Mesenchymal stem cell (in vitro differentiated cells and primary cell): ENCODE data around the gene VPS8.

Experiments
- DNase-seq: peaks from one replicate; pipeline ENCODE4 v3.0.0-alpha.2; 2013
- H2AFZ ChIP-seq: one replicate; pipeline ENCODE4 v1.6.1; 2013; ENCODE audit warnings: low read depth, mild to moderate bottlenecking, control low read depth, inconsistent platforms, low read length, moderate library complexity
- H2AK5ac ChIP-seq: 2 replicates; pipeline ENCODE4 v1.6.1; 2013; ENCODE audit warnings: low read length, moderate library complexity, mild to moderate bottlenecking, inconsistent platforms; ENCODE audit not compliant: severe bottlenecking
- H2BK120ac ChIP-seq: one replicate; pipeline ENCODE4 v1.6.1; 2013; ENCODE audit warnings: low read depth, mild to moderate bottlenecking, inconsistent platforms, low read length, moderate library complexity
- H2BK12ac ChIP-seq, 2 experiments: one replicate each; pipeline ENCODE4 v1.6.1; 2013; ENCODE audit warnings: inconsistent platforms in 2 of 2, low read length in 2 of 2, mild to moderate bottlenecking in 2 of 2, moderate library complexity in 2 of 2, control low read depth in 1 of 2
- H2BK15ac ChIP-seq: one replicate; pipeline ENCODE4 v1.6.1; 2013; ENCODE audit warnings: mild to moderate bottlenecking, low read depth, inconsistent platforms; ENCODE audit not compliant: poor library complexity, severe bottlenecking
- H2BK5ac ChIP-seq: 2 replicates; pipeline ENCODE4 v1.6.1; 2013; ENCODE audit warnings: low read depth, mild to moderate bottlenecking, low read length, control low read depth, inconsistent platforms; ENCODE audit not compliant: poor library complexity, severe bottlenecking
- H3K14ac ChIP-seq, 2 experiments: one replicate each; pipeline ENCODE4 v1.6.1; 2013; ENCODE audit warnings: inconsistent platforms in 2 of 2, low read length in 2 of 2, control low read depth in 1 of 2, mild to moderate bottlenecking in 1 of 2, moderate library complexity in 1 of 2
- H3K18ac ChIP-seq, 2 experiments: one replicate each; pipeline ENCODE4 v1.6.1; 2013; ENCODE audit warnings: inconsistent platforms in 2 of 2, low read length in 2 of 2, control low read depth in 1 of 2, low read depth in 1 of 2, mild to moderate bottlenecking in 1 of 2
- H3K23ac ChIP-seq, 2 experiments: one replicate each; pipeline ENCODE4 v1.6.1; 2013; ENCODE audit warnings: inconsistent platforms in 2 of 2, low read length in 2 of 2, mild to moderate bottlenecking in 2 of 2, moderate library complexity in 2 of 2, control low read depth in 1 of 2
- H3K27ac ChIP-seq: 2 replicates; pipeline ENCODE4 v1.5.1; 2013; ENCODE audit warnings: mild to moderate bottlenecking, moderate library complexity, low read length, control low read depth, inconsistent platforms; ENCODE audit not compliant: poor library complexity, severe bottlenecking
- H3K27me3 ChIP-seq, 2 experiments: 2 replicates each; pipeline versions ENCODE4 v1.6.1 to v1.7.0; 2013; ENCODE audit warnings: low read length in 2 of 2, mild to moderate bottlenecking in 2 of 2, moderate library complexity in 2 of 2, control low read depth in 1 of 2, inconsistent platforms in 1 of 2; ENCODE audit not compliant: control insufficient read depth in 1 of 2, insufficient read depth in 1 of 2
- H3K36me3 ChIP-seq, 2 experiments: 2 replicates each; pipeline versions ENCODE4 v1.6.1 to v1.7.0; 2013; ENCODE audit warnings: low read length in 2 of 2, control low read depth in 1 of 2, inconsistent platforms in 1 of 2, low read depth in 1 of 2, mild to moderate bottlenecking in 1 of 2; ENCODE audit not compliant: insufficient read depth in 2 of 2, control insufficient read depth in 1 of 2
- H3K4ac ChIP-seq, 2 experiments: one replicate each; pipeline ENCODE4 v1.6.1; 2013; ENCODE audit warnings: inconsistent platforms in 2 of 2, low read length in 2 of 2, mild to moderate bottlenecking in 2 of 2, moderate library complexity in 2 of 2, control low read depth in 1 of 2, low read depth in 1 of 2
- H3K4me1 ChIP-seq: 2 replicates; pipeline ENCODE4 v1.6.1; 2013; ENCODE audit warnings: low read depth, low read length, control low read depth; ENCODE audit not compliant: control insufficient read depth, insufficient read depth
- H3K4me2 ChIP-seq: 2 replicates; pipeline ENCODE4 v1.6.1; 2013; ENCODE audit warnings: low read length, mild to moderate bottlenecking, inconsistent platforms; ENCODE audit not compliant: poor library complexity, severe bottlenecking
- H3K4me3 ChIP-seq, 2 experiments: 2 replicates each; pipeline versions ENCODE4 v1.5.1 to v1.7.0; 2013; ENCODE audit warnings: low read length in 2 of 2, mild to moderate bottlenecking in 2 of 2, control low read depth in 1 of 2, low read depth in 1 of 2; ENCODE audit not compliant: insufficient read depth in 1 of 2
- H3K79me1 ChIP-seq: replicated peaks from 2 replicates; pipeline ENCODE4 v1.6.1; 2013; ENCODE audit warnings: mild to moderate bottlenecking, control low read depth, low read length, inconsistent platforms; ENCODE audit not compliant: poor library complexity, severe bottlenecking
- H3K9ac ChIP-seq: 2 replicates; pipeline ENCODE4 v1.7.0; 2013; ENCODE audit warnings: mild to moderate bottlenecking, low read length, moderate library complexity
- H3K9me3 ChIP-seq: 2 replicates; pipeline ENCODE4 v1.7.0; 2013; ENCODE audit warnings: mild to moderate bottlenecking, low read length; ENCODE audit not compliant: control insufficient read depth
- H4K8ac ChIP-seq: one replicate; pipeline ENCODE4 v1.6.1; 2013; ENCODE audit warnings: inconsistent platforms, mild to moderate bottlenecking, low read length, moderate library complexity
- H4K91ac ChIP-seq: one replicate; pipeline ENCODE4 v1.6.1; 2013; ENCODE audit warnings: mild to moderate bottlenecking, low read length, inconsistent platforms
- WGBS: methylation state at CpG from one replicate; pipeline ENCODE4 v1.1.7; 2013; ENCODE audit warnings: mixed read lengths; 5-methylcytosine and 5-hydroxymethylcytosine counted together

The VPS8 gene

GRCh38 chr3:185087419-185087818, 275.5 kb downstream of the VPS8 start:
- 82% methylated on average over 3 of the region's 3 CpGs for whole genome bisulfite sequencing
- Histone ChIP-seq H3K4me2 (no peak overlapping the region), H3K23ac (no peak overlapping the region)

GRCh38 chr3:185089343-185089742, 277.4 kb downstream of the VPS8 start:
- Histone ChIP-seq H3K36me3 (no peaks in the 10 kb centered on the region), H4K91ac (no peak overlapping the region), H3K79me1 (no peaks in the 10 kb centered on the region), H2BK5ac (no peak overlapping the region), H3K4me3 (no peak overlapping the region), H2BK120ac (no peak overlapping the region), H3K27ac (no peak overlapping the region), H3K4me2 (no peak overlapping the region), H3K27me3 (no peaks in the 10 kb centered on the region), H4K8ac (no peak overlapping the region), H3K4me1 (peaks cover 1% of the 10 kb centered on the region), H3K23ac (no peak overlapping the region), H2AFZ (no peak overlapping the region), H3K18ac (no peak overlapping the region), H3K4ac (no peak overlapping the region), H3K14ac (no peak overlapping the region), H3K9me3 (no peaks in the 10 kb centered on the region), H2BK15ac (no peak overlapping the region), H2BK12ac (no peak overlapping the region), H2AK5ac (no peak overlapping the region), H3K9ac (no peak overlapping the region)
- DNase-seq: peak; percentile 19
- WGBS: 29% methylated on average over 2 of the region's 2 CpGs

More at GRCh38 chr3:185087419-185087818, 275.5 kb downstream of the VPS8 start:
- Histone ChIP-seq H3K79me1 (no peaks in the 10 kb centered on the region), H3K36me3 (peaks cover 2 to 4% of the 10 kb centered on the region in 2 experiments), H3K27ac (no peak overlapping the region), H2AK5ac (peak overlapping the region; percentile 34), H3K9me3 (no peaks in the 10 kb centered on the region), H3K4ac (no peak overlapping the region), H3K18ac (no peak overlapping the region), H3K14ac (no peak overlapping the region), H3K27me3 (no peaks in the 10 kb centered on the region), H3K9ac (no peak overlapping the region), H2BK120ac (no peak overlapping the region), H4K91ac (no peak overlapping the region), H2AFZ (no peak overlapping the region), H2BK15ac (no peak overlapping the region), H3K4me1 (peaks cover 7% of the 10 kb centered on the region), H4K8ac (no peak overlapping the region), H2BK5ac (no peak overlapping the region), H2BK12ac (no peak overlapping the region), H3K4me3 (no peak overlapping the region)
- DNase-seq: no peak

GRCh38 chr3:185089751-185090150, 277.8 kb downstream of the VPS8 start:
- no peak overlapping the region for H2BK12ac ChIP-seq
- H4K8ac ChIP-seq: no peak overlapping the region
- no peak overlapping the region for H3K14ac ChIP-seq
- H3K9me3 ChIP-seq: no peaks in the 10 kb centered on the region
- H3K4ac ChIP-seq: no peak overlapping the region
- H3K4me2 ChIP-seq: no peak overlapping the region
- H3K36me3 ChIP-seq: no peaks in the 10 kb centered on the region
- H2BK5ac ChIP-seq: no peak overlapping the region
- H3K4me3 ChIP-seq: no peak overlapping the region
- no peak overlapping the region for H3K18ac ChIP-seq
- H3K79me1 ChIP-seq: no peaks in the 10 kb centered on the region
- H3K9ac ChIP-seq: no peak overlapping the region
- H2AK5ac ChIP-seq: no peak overlapping the region
- H3K23ac ChIP-seq: no peak overlapping the region
- no peak overlapping the region for H2BK120ac ChIP-seq
- DNase-seq: no peak
- no peaks in the 10 kb centered on the region for H3K27me3 ChIP-seq
- H2AFZ ChIP-seq: no peak overlapping the region
- H4K91ac ChIP-seq: no peak overlapping the region
- peaks cover under 1% of the 10 kb centered on the region for H3K4me1 ChIP-seq
- no peak overlapping the region for H3K27ac ChIP-seq
- H2BK15ac ChIP-seq: no peak overlapping the region

GRCh38 chr3:185090811-185091210, 278.8 kb downstream of the VPS8 start:
- Histone ChIP-seq H2BK5ac (no peak overlapping the region), H2BK15ac (no peak overlapping the region), H3K23ac (no peak overlapping the region), H3K14ac (no peak overlapping the region), H3K4me3 (no peak overlapping the region), H3K18ac (no peak overlapping the region), H3K79me1 (no peaks in the 10 kb centered on the region), H3K4me2 (no peak overlapping the region), H2BK120ac (no peak overlapping the region), H4K8ac (no peak overlapping the region), H2AFZ (no peak overlapping the region), H3K4me1 (peaks cover 2% of the 10 kb centered on the region), H4K91ac (no peak overlapping the region), H3K9me3 (no peaks in the 10 kb centered on the region), H2BK12ac (no peak overlapping the region), H3K27ac (no peak overlapping the region), H3K36me3 (no peaks in the 10 kb centered on the region), H2AK5ac (no peak overlapping the region), H3K27me3 (no peaks in the 10 kb centered on the region), H3K4ac (no peak overlapping the region), H3K9ac (no peak overlapping the region)
- no peak for DNase-seq
- 97% methylated on average over 4 of the region's 4 CpGs for WGBS
